Glutamatergic neuron (in vitro differentiated cells): ENCODE data around the gene TP53I13. TPM values are rescaled to one million over a fixed set of nuclear protein-coding genes. Genes with fewer than 3 reads are reported as not detected.

Source experiments
- DNase-seq: peaks from one replicate; pipeline ENCODE4 v3.0.0; 2022
- H3K27ac Mint-ChIP-seq: one replicate; pipeline ENCODE4 v1.8.0; 2020; ENCODE audit warnings: mild to moderate bottlenecking, mixed read lengths, inconsistent platforms; ENCODE audit not compliant: unreplicated experiment
- H3K27me3 Mint-ChIP-seq: one replicate; pipeline ENCODE4 v1.8.0; 2020; ENCODE audit warnings: mild to moderate bottlenecking, moderate library complexity, mixed read lengths, inconsistent platforms; ENCODE audit not compliant: unreplicated experiment
- H3K36me3 Mint-ChIP-seq: one replicate; pipeline ENCODE4 v1.8.0; 2020; ENCODE audit warnings: mild to moderate bottlenecking, mixed read lengths, inconsistent platforms; ENCODE audit not compliant: unreplicated experiment
- H3K4me1 Mint-ChIP-seq: one replicate; pipeline ENCODE4 v1.8.0; 2020; ENCODE audit warnings: mild to moderate bottlenecking, low read depth, mixed read lengths, inconsistent platforms; ENCODE audit not compliant: unreplicated experiment
- H3K4me3 Mint-ChIP-seq: one replicate; pipeline ENCODE4 v1.8.0; 2020; ENCODE audit warnings: mild to moderate bottlenecking, mixed read lengths, inconsistent platforms; ENCODE audit not compliant: unreplicated experiment
- H3K9me3 Mint-ChIP-seq: one replicate; pipeline ENCODE4 v1.8.0; 2020; ENCODE audit warnings: mild to moderate bottlenecking, moderate library complexity, mixed read lengths, inconsistent platforms; ENCODE audit not compliant: unreplicated experiment
- total RNA-seq: library from RNA; stranded (reverse); fragmentation: NEBNext Ultra II Directional; extraction: Animal tissue kit (Norgen Biotek cat#: 25700); gene quantifications from one replicate; pipeline ENCODE4 v1.2.1, GENCODE V29; 2021; ENCODE audit not compliant: unreplicated experiment
- TF ChIP-seq, protein P1 (sequence below): fragments of 200-600 bp; sonication (generic); IDR thresholded peaks from one replicate; pipeline ENCODE4 v1.5.0; 2021; ENCODE audit not compliant: partially characterized antibody, unreplicated experiment

The TP53I13 gene
- total RNA-seq, 1 donor from 2014 or later: 14.3 TPM

DNA sequence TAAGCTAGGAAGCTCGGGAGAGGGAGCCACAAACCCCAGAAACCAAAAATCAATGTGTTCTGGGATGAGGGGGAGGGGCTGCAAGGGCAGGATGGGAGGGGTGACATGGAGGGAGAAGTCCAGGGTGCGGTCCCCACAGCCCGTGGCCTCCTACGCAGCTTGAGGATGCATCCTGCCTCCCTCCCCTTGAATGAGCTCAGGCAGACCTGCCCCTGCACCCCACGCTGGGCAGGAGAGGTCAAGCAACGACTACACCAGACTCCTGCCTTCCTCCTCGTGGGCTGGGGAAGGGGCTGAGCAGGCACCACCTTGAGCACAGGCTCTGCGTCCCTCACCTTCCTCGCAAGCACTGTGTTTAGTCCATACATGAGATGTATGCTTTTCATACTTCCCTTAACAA lies 28.3 kb downstream of the TP53I13 start:
- DNase-seq: peak; percentile 31
- Mint-ChIP-seq H3K27ac (no peak overlapping the region), H3K4me1 (peaks cover 31% of the 10 kb centered on the region), H3K27me3 (peaks cover 8% of the 10 kb centered on the region), H3K9me3 (peaks cover 4% of the 10 kb centered on the region), H3K36me3 (no peaks in the 10 kb centered on the region), H3K4me3 (no peak overlapping the region)
- TF ChIP-seq, protein P1, sequence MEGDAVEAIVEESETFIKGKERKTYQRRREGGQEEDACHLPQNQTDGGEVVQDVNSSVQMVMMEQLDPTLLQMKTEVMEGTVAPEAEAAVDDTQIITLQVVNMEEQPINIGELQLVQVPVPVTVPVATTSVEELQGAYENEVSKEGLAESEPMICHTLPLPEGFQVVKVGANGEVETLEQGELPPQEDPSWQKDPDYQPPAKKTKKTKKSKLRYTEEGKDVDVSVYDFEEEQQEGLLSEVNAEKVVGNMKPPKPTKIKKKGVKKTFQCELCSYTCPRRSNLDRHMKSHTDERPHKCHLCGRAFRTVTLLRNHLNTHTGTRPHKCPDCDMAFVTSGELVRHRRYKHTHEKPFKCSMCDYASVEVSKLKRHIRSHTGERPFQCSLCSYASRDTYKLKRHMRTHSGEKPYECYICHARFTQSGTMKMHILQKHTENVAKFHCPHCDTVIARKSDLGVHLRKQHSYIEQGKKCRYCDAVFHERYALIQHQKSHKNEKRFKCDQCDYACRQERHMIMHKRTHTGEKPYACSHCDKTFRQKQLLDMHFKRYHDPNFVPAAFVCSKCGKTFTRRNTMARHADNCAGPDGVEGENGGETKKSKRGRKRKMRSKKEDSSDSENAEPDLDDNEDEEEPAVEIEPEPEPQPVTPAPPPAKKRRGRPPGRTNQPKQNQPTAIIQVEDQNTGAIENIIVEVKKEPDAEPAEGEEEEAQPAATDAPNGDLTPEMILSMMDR: no peak

DNA sequence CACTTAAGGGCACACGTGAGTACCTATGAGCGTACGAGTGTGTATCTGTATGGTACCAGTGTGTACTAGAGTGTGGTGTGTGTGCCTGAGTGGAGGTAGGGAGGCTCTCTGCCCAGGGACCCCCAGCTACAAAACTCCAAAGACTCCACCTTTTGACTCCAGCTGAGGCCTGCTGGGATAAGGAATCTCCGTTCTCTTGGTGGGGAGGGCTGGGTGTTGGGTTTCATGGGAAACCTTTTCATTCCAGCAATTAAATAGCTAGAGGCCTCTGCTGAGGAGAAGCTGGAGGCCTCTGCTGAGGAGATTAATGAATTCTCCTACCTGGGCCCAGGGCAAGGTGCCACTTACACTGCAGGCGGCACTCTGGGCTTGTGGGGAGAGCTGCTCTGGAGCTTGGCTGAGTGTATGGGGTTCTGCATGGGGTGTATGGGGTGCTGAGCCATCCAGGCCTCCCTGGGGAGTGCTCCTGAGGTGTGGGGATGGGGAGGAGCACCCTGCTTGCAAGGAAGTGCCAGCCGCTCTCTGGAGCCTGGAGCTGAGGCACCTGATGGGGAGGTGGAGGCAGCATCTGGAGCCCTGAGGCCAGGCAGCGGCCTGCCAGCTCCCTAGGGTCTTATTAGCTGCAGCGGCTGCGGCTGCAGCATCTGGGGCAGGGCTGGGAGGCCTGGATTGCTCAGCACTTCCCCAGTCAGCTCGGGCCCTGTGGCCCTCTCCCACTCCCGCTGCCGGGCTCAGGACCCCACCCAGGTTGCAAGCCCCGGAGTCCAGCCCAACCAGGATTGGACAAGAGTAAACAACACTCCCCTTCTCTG lies 29.1 kb downstream of the TP53I13 start:
- Mint-ChIP-seq H3K4me3 (peak overlapping the region; percentile 5), H3K9me3 (peaks cover 4% of the 10 kb centered on the region), H3K36me3 (no peaks in the 10 kb centered on the region), H3K27me3 (peaks cover 4% of the 10 kb centered on the region), H3K27ac (no peak overlapping the region), H3K4me1 (peaks cover 23% of the 10 kb centered on the region)
- TF ChIP-seq, protein P1: no peak
- DNase-seq: no peak

DNA sequence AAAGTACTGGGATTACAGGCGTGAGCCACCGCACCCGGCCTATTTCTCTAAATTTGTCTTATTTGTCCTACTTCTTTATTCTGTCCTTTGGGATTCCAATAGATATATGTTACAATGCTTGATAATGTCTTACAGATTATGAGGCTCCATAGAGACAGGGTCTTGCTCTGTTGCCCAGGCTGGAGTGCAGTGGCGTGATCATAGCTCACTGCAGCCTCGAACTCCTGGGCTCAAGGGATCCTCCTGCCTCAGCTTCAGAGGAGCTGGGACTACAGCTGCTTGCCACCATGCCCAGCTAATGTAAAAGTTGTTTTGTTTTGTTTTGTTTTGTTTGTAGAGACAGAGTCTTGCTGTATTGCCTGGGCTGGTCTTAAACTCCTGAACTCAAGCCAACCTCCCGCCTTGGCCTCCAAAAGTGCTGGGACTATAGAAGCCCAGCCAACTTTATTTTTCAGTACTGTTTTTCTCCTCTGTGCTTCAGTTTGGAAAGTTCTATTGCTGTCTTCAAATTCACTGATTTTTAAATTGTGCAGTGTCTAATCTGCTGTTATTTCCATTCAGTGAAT lies 34.7 kb downstream of the TP53I13 start:
- H3K36me3 Mint-ChIP-seq: no peaks in the 10 kb centered on the region
- H3K27me3 Mint-ChIP-seq: peaks cover 5% of the 10 kb centered on the region
- TF ChIP-seq, protein P1: no peak
- peaks cover 12% of the 10 kb centered on the region for H3K4me1 Mint-ChIP-seq
- no peak for DNase-seq
- H3K9me3 Mint-ChIP-seq: peaks cover 5% of the 10 kb centered on the region
- H3K27ac Mint-ChIP-seq: no peak overlapping the region
- no peak overlapping the region for H3K4me3 Mint-ChIP-seq

DNA sequence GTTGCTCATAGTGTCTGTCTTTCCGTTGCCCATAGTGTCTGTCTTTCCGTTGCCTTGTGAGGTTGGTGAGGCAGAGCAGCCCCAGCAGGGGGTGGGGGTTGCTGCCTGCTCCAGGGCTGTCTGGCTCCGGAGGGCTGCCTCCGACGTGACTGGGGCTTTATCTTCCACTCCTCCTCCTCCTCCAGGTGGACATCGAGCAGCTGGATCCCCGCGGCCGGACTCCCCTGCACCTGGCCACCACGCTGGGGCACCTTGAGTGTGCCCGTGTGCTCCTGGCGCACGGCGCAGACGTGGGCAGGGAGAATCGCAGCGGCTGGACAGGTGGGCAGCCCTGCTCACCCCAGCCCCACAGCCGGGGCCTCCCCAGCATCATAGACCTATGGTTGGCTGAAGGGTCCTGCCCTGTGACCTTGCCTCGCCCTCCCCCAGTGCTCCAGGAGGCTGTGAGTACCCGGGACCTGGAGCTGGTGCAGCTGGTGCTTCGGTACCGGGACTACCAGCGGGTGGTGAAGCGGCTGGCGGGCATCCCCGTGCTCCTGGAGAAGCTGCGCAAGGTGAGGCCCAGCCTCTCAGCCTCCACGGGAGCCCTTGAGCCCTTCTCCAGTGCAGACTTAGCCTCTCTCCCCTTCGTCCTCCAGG lies 39.2 kb downstream of the TP53I13 start:
- no peak for DNase-seq
- H3K36me3 Mint-ChIP-seq: peaks cover 6% of the 10 kb centered on the region
- peaks cover 7% of the 10 kb centered on the region for H3K27me3 Mint-ChIP-seq
- H3K27ac Mint-ChIP-seq: no peak overlapping the region
- no peaks in the 10 kb centered on the region for H3K4me1 Mint-ChIP-seq
- TF ChIP-seq, protein P1: no peak
- no peak overlapping the region for H3K4me3 Mint-ChIP-seq
- H3K9me3 Mint-ChIP-seq: peaks cover 11% of the 10 kb centered on the region

DNA sequence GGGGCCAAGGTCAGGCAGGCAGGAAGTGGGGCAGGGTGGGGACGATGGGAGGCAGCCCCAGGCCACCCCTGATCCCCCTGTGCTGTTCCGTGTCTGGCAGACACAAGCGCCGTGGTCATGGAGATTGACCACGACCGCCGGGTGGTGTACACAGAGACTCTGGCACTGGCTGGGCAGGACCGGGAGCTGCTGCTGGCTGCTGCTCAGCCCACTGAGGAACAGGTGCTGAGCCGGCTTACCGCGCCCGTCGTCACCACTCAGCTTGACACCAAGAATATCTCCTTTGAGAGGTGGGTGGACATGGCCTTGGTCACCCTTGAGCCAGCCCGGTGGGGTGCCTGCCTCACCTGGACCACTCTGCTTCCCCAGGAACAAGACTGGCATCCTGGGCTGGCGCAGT lies 40.5 kb downstream of the TP53I13 start:
- no peak overlapping the region for H3K27ac Mint-ChIP-seq
- TF ChIP-seq, protein P1: no peak
- no peak for DNase-seq
- H3K4me1 Mint-ChIP-seq: peaks cover 2% of the 10 kb centered on the region
- peaks cover 9% of the 10 kb centered on the region for H3K27me3 Mint-ChIP-seq
- H3K36me3 Mint-ChIP-seq: peaks cover 6% of the 10 kb centered on the region
- no peak overlapping the region for H3K4me3 Mint-ChIP-seq
- H3K9me3 Mint-ChIP-seq: peaks cover 9% of the 10 kb centered on the region
